ENCODE results near the gene GMFB.

GMFB gene

DNA sequence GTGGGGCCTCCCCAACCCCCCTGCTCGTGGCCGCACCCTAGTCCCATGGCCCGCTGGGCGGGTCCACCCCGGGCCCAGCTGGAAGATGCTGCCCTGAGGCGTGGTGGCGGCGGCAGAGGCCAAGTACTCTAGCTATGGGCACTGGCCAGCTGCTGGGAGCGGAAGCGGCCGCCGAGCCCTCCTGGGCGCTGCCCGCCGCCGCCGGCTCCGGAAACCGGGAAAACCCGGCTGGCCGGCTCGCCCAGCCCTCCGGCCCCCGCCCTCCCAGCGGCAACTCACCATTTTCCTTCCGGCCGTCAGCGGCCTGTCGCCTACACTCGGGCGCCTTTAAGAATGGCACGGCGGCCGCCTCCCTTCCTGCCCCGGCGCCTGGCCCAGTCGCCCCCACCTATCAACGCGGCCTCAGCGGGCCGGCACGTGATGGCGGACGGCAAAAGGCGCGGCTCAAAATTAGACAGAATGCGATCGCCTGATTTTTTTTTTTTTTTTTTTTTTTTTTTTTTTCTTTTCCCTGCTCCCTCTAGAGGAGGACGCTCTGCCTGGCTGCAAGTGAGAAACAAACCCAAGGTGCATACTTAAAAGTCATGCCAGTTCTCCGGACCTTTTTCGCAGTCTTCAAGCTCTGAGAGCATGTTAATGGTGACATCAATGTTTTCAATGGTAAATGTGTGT lies at the start of gene GMFB:
Gene GMFB, minus strand, starts transcription at position 335 of the 672 bp plus-strand sequence. Its CDS starts 53 bp downstream, at position 282.
- peak; percentile 96 for DNase-seq

DNA sequence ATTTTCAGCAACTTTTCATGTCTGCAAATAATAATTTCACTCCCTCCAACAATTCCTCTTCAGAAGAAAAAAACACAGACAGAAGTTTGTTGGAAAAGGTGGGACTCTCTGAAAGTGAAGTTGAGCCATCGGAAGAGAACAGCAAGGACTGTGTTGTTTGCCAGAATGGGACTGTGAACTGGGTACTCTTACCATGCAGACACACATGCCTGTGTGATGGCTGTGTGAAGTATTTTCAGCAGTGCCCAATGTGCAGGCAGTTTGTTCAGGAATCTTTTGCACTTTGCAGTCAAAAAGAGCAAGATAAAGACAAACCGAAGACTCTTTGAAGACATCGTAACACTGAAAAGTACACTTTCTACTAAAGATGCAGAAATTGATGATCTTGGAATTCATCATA lies 49.3 kb upstream of the GMFB start:
- no peak for DNase-seq

DNA sequence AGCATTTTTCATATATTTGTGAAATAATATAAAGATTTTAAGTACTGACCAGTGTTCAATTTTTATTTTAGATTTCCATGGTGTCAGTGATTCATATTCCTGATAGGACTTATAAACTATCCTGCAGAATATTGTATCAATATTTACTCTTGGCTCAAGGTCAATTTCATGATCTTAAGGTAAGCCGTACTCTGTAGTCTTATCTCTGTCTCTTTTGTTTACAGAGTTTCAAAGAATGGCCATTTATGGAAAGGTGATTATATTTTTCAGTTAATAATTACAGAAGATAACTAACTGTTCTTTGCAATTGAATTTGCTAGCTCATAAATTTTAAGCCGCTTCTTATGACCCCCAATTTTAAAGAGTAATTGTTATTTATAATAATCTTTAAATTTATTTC lies 48.9 kb upstream of the GMFB start:
- DNase-seq: no peak

DNA sequence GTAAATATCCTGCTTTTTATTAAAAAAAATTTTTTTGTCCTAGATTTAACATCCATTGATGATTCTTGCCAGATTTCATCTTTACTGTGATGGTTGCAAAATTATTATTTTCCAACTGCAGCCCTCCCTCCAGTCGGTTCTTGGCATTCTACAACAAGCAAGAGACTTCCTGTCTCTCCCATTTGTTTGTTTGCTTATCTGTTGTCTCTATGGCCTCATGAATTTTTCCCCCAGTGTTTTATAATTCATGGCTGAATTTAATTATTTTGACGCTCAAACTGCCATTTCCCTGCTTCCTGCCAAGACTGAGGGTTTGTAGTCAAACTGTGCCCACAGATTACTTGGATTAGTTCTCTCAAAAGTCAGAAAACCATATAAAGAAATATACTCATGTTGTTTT lies 46.9 kb upstream of the GMFB start:
- no peak for DNase-seq

DNA sequence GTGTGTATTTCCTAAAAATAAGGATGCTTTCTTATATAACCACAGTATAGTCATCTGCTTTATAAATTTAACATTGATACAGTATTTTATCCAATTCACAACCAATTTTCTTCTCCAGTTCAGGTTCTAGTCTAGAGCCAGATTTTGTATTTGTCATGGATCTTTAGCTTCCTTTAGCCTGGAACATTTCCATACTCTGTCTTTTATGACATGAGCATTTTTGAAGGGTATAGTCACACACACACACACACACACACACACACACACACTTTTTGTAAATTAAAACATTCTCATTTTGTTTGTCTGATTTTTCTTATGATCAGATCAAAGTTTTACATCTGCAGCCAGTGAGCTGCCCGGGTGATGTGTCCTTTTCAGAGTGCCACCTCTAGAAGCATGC lies 46.3 kb upstream of the GMFB start:
- no peak for DNase-seq

DNA sequence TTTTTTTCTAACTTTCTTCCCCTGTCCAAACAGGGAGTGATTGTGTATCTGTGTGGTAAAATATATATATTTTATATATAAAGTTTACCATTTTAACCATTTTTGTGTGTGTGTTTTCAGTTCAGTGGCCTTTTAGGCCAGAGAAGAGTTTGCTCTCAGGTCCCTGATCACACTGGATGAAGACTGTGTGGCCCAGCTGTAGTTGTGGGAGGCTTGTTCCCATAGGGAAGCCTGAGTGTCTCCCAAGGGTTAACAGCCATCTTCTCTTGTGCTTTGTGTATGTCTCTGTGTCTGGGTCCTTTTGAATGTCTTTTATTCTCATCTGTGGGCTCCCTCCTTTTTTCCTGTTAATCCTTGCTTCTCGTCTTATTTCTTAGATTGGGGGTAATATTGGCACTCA lies 44.3 kb upstream of the GMFB start:
- no peak for DNase-seq

DNA sequence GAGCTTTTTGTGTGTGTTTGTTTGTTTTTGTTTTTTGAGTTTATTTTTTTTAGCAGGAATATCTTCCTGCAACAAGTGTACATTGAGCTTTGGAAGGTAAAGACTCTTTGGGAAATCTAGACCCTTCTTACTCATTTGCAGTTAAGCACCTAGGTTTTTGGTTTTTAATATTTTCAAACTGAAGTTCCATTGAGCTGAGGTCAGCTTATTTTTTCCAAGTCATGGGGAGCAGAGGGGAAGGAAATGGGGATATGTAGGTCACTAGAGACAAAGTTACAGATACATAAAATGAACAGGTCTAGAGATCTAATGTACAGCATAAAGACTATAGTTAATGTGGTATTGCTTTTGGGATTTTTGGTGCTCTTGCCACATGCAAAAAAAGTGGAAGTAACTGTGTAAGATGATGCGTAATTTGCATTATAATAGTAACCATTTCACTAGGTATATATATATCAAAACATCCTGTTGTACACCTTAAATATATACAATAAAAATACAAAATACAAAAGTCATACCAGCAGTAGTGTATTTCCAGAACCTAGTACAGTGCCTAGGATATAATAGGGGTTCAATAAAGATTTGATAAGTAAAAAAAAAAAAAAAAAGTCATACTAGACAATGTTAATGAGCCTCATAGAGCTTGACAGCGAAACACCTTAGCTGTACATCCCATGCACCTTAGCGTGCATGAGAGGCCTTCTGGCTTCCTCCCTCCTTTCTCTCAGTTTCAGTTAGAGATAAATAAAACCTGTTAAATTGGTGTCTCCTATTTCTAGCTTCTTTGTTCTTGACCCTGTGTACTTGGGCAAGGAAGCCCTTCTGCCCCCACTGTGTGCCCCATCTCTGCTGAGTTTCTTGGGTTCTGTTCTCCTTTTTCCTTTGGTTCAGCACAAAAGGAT lies 43.6 kb upstream of the GMFB start:
- no peak for DNase-seq

DNA sequence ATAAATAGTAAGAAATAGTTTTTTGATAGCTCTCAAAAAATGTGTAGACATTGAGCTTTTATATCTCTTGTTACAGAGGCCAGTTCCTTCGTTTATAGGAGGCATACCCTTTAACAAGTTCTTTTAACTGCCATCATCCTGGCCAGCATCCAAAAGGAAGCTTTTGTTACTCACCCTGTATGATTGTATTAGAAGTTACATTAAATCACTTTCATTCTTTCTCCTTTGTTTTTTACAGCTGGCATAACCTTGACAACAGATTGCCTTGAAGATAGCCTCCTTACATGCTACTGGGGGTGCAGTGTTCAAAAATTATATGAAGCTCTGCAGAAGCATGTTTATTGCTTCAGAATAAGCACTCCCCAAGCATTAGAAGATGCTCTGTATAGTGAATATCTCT lies 41.0 kb upstream of the GMFB start:
- no peak for DNase-seq

DNA sequence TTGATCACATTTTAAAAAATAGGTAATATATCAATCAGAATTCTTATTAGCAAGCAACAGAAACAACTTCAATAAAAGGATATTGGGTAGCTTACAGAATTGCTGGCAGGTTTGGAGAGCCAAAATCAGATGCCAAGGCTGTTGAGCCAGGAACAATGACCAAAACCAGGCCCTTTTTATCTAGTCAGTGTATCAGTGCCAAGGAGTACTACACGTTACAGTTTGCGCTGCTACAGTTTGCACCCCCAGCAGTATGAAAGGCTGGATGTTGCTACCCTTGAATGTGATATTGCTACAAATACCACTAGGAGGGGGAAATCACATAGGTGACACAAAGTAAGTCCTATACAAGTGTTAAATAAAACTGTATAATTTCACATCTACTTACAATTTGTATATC lies 40.2 kb upstream of the GMFB start:
- no peak for DNase-seq

DNA sequence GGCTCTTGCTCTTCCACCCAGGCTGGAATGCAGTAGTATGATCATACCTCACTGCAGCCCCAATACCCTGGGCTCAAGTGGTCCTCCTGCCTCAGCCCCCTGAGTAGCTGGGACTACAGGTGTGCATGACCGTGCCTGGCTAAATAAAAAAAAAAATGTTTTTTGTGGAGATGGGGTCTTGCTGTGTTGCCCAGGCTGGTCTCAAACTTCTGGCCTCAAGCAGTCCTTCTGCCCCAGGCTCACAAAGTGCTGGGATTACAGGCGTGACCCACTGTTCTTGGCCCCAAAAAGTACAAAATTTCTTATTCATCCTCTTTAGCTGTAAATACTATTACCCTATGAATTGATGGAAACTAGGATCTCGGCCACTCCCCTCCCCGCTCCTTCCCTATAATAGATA lies 35.6 kb upstream of the GMFB start:
- no peak for DNase-seq

DNA sequence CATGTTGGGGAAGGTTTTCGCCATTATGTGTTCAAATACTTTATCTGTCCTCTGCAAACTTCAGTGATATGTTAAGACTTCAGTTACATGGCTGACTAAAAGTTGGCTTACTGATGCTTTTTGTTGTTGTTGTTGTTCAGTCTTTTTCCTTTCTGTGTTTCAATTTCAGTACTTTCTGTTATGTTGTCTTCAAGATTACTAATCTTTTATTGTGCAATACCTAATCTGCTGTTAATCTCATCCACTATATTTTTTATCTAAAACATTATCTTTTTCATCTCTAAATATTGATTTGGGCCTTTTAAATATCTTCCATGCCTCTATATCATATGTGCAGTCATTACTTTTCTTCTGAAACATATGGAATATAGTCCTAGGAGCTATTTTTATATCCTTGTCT lies 27.9 kb upstream of the GMFB start:
- DNase-seq: no peak

DNA sequence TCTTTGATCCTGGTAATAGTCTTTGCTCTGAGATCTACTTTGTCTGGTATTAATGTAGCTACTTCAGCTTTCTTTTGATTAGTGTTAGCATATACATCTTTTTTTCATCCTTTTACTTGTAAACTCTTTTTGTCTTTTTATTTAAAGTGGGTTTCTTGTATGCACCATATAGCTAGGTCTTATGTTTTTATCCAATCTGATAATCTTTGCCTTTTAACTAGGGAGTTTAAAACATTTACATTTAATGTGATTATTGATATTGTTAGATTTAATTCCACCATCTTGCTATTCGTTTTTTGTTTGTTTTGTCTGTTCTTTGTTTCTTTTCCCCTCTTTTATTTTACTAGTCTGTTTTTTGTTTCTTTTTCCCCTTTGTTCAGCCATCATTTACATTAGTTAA lies 26.9 kb upstream of the GMFB start:
- no peak for DNase-seq

DNA sequence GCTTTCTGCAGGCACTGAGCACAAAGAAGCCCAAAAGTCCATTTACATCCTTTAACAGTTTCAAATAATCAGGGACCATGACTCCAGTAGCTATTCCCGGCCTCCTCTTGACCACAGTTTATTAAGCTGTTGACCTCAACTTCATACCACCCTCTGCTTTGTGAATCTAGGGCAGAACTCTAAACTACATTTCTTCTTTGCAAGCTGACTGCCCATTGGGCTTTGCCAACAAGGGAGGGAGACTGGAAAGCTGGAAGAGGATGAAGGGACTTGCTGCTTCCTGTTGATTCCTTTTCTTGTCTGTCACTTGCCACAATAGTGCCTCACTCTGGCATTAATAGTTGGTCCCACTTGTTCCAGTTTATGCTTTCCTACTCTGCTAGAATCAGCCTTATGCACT lies 23.6 kb upstream of the GMFB start:
- no peak for DNase-seq

DNA sequence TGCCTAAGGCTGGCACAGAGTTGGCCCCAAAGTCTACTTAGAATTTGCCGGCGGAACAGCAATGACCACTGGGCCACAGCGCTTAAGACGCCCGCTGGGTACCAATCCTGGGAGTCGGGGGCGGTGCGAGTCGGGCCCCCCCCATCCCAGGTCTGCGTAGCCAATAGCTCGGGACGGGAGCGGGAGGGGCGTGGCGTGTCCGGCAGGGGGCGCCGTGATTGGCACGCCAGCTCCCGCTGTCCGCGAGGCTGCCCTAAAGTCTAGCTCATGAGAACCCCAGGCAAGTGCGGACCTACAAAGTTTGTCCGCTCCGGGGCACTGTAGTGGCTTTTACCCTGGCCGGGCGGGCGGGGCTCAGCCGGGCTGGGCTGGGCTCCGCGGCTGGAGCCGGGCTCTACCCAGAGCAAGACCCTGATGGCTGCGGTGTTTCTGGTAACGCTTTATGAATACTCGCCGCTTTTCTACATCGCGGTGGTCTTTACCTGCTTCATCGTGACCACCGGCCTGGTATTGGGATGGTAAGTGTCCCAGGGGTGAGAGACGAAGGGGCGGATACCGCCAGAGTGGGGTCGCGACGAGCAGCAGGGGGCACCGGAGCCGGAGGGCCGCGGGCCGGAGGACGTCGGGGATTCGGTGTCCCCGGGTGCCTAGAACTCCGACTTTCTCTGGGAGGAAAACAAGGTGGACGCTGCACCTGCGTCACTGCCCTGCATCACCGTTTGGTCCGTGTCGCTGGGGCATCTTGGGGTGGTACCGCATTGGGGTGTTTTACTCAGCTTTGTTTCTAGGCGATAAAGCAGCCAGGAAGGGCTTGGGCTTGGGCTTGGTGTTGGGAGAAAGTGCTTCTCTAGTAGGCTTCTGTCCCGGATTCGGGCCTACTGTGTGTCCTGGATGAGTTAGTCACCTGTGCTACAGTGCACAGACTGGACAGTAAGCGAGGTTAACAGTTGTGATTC lies 21.0 kb upstream of the GMFB start, which contains the start of gene CGRRF1:
Gene CGRRF1, plus strand, starts transcription at position 361 of the 956 bp plus-strand sequence. Its CDS starts 54 bp downstream, at position 415.
- peak; percentile 99 for DNase-seq

DNA sequence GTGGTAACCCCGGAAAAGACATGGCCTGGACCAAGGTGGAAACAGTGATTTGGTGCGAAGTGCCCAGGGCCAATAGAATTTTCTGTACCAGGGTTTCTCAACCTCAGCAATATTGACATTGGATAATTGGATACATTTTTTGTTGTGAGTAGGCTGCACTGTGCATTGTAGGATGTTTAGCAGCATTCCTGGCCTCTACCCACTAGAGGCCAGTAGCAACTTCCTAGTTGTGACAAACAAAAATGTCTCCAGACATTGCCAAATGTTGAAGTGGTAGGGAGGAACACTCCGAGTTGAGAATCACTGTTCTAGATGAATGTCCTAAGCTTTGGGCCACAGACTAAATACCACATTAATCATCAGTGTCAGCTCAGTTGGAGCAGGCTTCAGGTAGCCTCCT lies 14.7 kb upstream of the GMFB start:
- peak; percentile 66 for DNase-seq

DNA sequence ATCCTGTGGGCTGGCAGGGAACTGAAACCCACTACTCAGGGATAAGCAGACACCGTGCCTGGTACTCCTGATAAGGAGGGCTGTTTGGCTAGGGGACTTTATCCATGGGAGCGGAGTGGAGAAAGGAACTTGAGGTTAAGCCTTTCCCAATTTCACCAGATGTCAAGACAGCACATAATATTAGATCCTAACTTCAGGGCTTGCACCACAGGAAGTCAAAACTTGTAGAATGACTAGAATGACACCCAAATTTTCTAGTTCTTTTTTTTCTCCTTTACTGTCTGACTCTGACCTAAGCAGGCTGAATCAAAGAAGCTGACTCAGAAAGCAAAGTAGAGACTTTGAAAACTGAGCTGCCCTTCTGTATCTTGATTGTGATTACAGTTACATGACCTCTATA lies 13.8 kb upstream of the GMFB start:
- peak; percentile 67 for DNase-seq

DNA sequence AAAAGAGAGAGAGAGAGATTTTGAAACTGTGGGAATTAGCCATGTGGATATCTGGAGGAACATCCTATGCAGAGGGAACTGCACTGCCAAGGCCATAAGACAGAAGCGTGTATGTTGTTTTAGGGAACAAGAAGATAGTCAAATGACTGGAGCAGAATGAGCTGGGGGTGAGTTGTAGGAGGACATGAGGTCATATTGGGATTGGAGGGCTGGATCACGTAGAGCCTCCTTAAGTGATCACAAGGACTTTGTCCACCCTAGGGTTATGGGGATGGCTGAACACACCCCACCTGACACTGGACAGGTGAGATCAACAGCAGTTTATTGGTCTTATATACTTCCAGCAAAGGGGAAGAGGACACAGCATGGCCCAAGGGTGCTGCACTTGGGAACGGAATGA lies 12.7 kb upstream of the GMFB start:
- no peak for DNase-seq

DNA sequence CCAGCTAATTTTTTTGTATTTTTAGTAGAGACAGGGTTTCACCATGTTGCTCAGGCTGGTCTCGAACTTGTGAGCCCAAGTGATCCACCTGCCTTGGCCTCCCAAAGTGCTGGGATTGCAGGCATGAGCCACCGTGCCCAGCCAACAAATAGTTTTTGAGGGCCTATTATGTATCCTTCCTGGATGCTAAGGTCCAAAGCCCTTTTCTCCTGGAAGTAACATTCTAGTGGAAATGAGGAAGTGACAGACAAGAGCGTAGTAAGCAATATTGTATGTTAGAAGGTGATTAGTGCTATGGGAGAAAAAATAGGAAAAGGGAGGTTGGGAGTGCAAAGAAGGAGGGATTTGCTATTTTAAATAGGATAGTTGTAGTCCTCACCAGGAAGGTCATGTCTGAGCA lies 12.0 kb upstream of the GMFB start:
- no peak for DNase-seq

DNA sequence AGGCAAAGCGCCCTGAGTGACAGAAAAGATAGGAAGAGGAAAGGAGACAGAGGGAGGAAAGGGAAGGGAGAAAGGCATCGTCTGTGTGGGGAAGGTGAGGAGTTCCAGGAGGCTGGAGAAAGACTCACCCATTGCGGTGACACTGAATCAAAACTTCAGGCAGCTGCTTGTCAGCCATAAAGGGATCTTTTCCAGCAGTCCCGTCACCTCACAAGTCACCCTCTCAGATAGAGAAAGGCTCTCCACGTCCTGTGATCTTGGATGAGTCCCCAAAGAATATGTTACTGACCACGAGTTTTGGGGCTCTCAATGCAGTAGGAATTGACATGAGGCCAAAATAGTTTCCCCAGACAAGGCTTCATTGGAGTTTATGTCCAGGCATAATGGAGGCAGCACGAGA lies 9.8 kb upstream of the GMFB start:
- DNase-seq: no peak

DNA sequence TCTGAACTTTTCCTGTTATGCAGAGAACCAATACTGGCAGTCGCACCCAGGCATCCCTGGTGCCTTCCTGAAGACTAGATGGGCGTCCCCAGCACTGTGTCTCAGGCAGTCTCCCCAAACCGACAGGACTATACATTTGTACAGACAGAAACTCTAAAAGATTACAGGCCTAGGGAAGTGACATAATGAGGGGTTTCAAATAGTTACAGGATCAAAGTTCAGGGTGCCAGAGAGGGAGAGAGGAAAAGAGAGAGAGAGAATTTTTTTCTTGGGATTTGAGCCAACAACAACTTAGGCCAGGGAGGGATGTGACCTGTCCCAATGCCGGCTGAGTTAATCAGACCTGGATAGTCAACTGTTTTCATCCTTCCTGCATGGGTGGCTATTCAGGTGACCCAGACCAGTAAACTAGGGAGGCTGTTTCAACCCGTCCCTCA lies 9.3 kb upstream of the GMFB start:
- DNase-seq: no peak

DNA sequence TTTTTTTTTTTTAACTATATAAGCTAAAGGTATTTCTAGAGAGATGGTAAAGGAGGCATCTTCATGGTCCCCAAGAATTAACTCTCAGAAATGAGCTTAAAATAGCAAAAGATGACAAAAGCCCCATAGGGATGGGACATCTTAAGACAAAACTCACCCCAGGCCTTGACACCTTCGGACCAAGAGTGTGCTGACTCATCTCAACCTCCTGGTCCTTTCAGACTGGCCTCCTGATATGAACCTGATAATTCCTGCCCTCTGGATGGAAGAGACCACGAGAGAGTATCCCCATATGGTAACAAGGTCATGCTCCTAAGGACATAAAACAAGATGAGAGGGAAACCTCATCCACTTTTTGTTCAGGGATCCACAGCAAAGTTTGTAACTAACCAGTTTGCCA lies 8.4 kb upstream of the GMFB start:
- no peak for DNase-seq

DNA sequence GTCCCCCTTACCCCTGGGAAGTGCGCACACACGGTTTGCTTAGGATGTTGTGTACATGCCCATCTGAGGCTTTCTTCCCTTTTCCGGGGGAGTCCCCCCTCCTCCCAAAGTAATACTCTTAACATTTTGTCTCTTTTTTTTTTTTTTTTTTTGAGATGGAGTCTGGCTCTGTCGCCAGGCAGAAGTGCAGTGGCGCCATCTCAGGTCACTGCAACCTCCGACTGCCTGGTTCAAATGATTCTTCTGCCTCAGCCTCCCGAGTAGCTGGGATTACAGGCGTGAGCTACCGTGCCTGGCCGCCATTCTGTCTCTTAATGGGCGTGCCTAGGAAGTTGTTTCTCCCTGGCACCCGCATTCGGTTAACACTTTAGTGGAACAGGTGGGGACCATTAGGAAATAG lies 4.5 kb upstream of the GMFB start:
- no peak for DNase-seq

Measured in hematopoietic multipotent progenitor cell treated with erythropoietin and hydrocortisone succinate and interleukin-3 and kit ligand, for 4 days (in vitro differentiated cells).